ENCODE measurements around the gene MGARP. TPM values are rescaled to one million over a fixed set of nuclear protein-coding genes. Genes with fewer than 3 reads are reported as not detected.
"Not testable (repeated sequence)": the region's sequence is repeated elsewhere in the genome, so short reads cannot be mapped to it uniquely, and the experiment has no call there.

The MGARP gene
- not detected for total RNA-seq

DNA sequence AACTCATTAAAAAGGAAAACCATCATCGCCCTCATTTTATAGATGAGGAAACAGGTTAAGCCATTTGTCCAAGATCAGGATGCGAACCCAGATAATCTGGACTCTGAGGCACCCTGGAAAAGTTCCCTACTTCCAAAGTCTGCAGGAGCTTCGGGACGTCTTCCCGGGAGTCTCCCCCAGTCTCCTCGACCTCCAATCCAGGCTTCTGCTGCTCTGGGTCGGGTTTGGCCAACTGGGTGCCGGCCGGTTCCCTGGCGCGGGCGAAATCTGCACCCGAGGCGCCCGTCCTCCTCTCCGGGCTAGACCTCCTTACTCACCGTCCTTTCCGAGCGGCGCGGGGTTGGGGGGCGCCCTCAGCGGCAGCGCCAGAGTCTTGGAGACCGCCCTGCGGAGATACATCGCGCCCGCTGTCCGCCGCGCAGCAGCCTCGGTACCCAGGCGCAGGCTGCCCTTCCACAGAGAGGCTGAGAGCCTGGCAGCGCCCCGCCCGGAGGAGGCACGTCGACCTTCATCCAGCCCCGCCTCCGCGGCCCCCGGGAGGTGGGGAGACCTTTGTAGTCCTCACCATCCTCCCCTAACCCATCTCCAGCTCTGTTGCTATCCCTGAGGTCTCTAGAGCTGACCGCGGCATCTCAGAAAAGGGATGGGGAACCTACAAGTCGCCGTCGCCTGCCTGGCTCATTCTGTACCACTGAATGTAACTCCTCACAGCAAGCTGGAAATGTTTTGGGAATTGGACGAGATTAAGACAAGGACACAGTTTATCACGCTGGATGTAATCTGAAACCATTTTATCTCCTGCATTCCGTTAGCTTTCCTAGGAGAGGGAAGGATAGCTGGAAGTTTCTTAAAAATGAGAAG, at the start of gene MGARP:
Gene MGARP, minus strand, starts transcription at position 466 of the 861 bp plus-strand sequence. Its CDS starts 67 bp downstream, at position 399.
- Mint-ChIP-seq H3K27ac (no peak within 1 kb of the TSS), H3K4me1 (peaks cover 17% of the 10 kb centered on the region), H3K36me3 (ENCODE audit: low read depth) (peaks cover 9% of the 10 kb centered on the region), H3K4me3 (peak within 1 kb of the TSS; percentile 59), H3K27me3 (peaks cover 47% of the 10 kb centered on the region), H3K9me3 (peaks cover 5% of the 10 kb centered on the region)
- no peak for DNase-seq
- ChIA-PET CTCF (interaction anchor here (1.4 to 2.9 kb wide), 3 partner anchors 16 to 249 kb away, joined by 3 to 15 read pairs (median 4); no protein-coding TSS in a partner anchor), POLR2A (interaction anchor here (0.9 kb wide), 1 partner anchor 103 kb away, joined by 3 read pairs; no protein-coding TSS in a partner anchor)

GRCh38 chr4:139329665-139330200, 49.7 kb upstream of the MGARP start:
- H3K9me3 Mint-ChIP-seq: no peaks in the 10 kb centered on the region
- CTCF ChIA-PET: interaction anchor here (0.8 to 1.7 kb wide), 5 partner anchors 12 to 299 kb away, joined by 3 to 9 read pairs (median 5); no protein-coding TSS in a partner anchor
- DNase-seq: no peak
- no peaks in the 10 kb centered on the region for H3K27me3 Mint-ChIP-seq
- POLR2A ChIA-PET: interaction anchor here (0.8 to 1.0 kb wide), 2 partner anchors 27 to 34 kb away, joined by 3 to 4 read pairs; partner anchors contain the start of gene NDUFC1
- peaks cover 32% of the 10 kb centered on the region for H3K36me3 Mint-ChIP-seq (ENCODE audit: low read depth)
- H3K4me1 Mint-ChIP-seq: peaks cover 23% of the 10 kb centered on the region
- no peak overlapping the region for H3K4me3 Mint-ChIP-seq
- H3K27ac Mint-ChIP-seq: no peak overlapping the region

- H3K27ac Mint-ChIP-seq: no peak overlapping the region
- H3K36me3 Mint-ChIP-seq (ENCODE audit: low read depth): peaks cover 39% of the 10 kb centered on the region
- POLR2A ChIA-PET: no interaction called here
- CTCF ChIA-PET: interaction anchor here (1.3 kb wide), 1 partner anchor 22 kb away, joined by 4 read pairs; the partner anchor contains the start of gene NDUFC1
- no peak overlapping the region for H3K4me3 Mint-ChIP-seq
- DNase-seq: no peak
- no peaks in the 10 kb centered on the region for H3K9me3 Mint-ChIP-seq
- no peaks in the 10 kb centered on the region for H3K27me3 Mint-ChIP-seq
- H3K4me1 Mint-ChIP-seq: peaks cover 23% of the 10 kb centered on the region
These were observed 44.6 kb upstream of the MGARP start for GRCh38 chr4:139324620-139325019.

GRCh38 chr4:139322541-139322940, 42.5 kb upstream of the MGARP start:
- ChIA-PET POLR2A (interaction anchor here (0.6 kb wide), 1 partner anchor 96 kb away, joined by 3 read pairs; no protein-coding TSS in a partner anchor), CTCF (interaction anchor here (1.6 kb wide), 1 partner anchor 27 kb away, joined by 5 read pairs; no protein-coding TSS in a partner anchor)
- not testable (repeated sequence) for H3K27ac Mint-ChIP-seq, H3K9me3 Mint-ChIP-seq, DNase-seq, H3K4me3 Mint-ChIP-seq, H3K27me3 Mint-ChIP-seq
- H3K36me3 Mint-ChIP-seq (ENCODE audit: low read depth): peaks cover 37% of the 10 kb centered on the region
- peaks cover 26% of the 10 kb centered on the region for H3K4me1 Mint-ChIP-seq

DNA sequence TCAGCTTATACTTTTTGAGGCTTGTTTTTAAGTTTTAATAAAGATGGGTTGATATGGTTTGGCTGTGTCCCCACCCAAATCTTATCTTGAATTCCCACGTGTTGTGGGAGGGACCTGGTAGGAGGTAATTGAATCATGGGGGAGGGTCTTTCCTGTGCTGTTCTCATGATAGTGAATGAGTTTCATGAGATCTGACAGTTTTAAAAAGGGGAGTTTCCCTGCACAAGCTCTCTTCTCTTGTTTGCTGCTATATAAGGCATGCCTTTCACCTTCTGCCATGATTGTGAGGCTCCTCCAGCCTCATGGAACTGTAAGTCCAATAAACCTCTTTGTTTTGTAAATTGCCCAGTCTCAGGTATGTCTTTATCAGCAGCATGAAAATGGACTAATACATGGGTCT, 42.0 kb upstream of the MGARP start:
- H3K9me3 Mint-ChIP-seq, H3K4me3 Mint-ChIP-seq, H3K27ac Mint-ChIP-seq, DNase-seq, POLR2A ChIA-PET, H3K27me3 Mint-ChIP-seq: not testable (repeated sequence)
- Mint-ChIP-seq H3K4me1 (peaks cover 28% of the 10 kb centered on the region), H3K36me3 (ENCODE audit: low read depth) (peaks cover 38% of the 10 kb centered on the region)
- CTCF ChIA-PET: interaction anchor here (1.6 kb wide), 1 partner anchor 26 kb away, joined by 5 read pairs; no protein-coding TSS in a partner anchor

GRCh38 chr4:139319571-139319970, 39.5 kb upstream of the MGARP start:
- H3K9me3 Mint-ChIP-seq: peaks cover 4% of the 10 kb centered on the region

DNA sequence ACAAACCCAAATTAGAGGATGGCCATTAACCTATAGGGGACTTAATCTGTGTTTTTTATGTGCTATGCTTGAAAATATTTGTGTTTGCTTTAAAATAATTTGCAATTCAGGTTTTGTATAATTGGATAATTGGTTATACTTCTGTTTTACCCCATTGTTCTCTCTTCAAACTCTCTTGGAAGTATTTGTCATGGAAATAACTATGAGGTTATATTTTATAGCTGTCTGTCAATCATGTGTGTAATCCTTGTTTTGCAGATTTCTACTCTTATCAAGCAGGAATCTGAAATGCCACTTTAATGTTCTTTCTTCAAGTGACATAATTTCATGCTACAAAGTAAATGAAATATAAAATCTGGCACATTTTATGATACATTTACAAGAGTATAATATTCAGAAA, 37.6 kb upstream of the MGARP start:
- ChIA-PET CTCF (interaction anchor here (0.9 kb wide), 1 partner anchor 16 kb away, joined by 3 read pairs; the partner anchor contains the start of gene NAA15), POLR2A (no interaction called here)
- Mint-ChIP-seq H3K27ac (no peak overlapping the region), H3K9me3 (peaks cover 4% of the 10 kb centered on the region), H3K36me3 (ENCODE audit: low read depth) (peaks cover 42% of the 10 kb centered on the region), H3K27me3 (no peaks in the 10 kb centered on the region), H3K4me1 (peaks cover 63% of the 10 kb centered on the region), H3K4me3 (no peak overlapping the region)
- DNase-seq: no peak

More at GRCh38 chr4:139319571-139319970, 39.5 kb upstream of the MGARP start:
- Mint-ChIP-seq H3K4me1 (peaks cover 51% of the 10 kb centered on the region), H3K4me3 (no peak overlapping the region), H3K27ac (no peak overlapping the region), H3K36me3 (ENCODE audit: low read depth) (peaks cover 46% of the 10 kb centered on the region), H3K27me3 (no peaks in the 10 kb centered on the region)
- no peak for DNase-seq
- CTCF ChIA-PET: interaction anchor here (0.6 to 1.8 kb wide), 2 partner anchors 24 to 148 kb away, joined by 5 to 6 read pairs; no protein-coding TSS in a partner anchor
- POLR2A ChIA-PET: interaction anchor here (1.3 kb wide), 1 partner anchor 8 kb away, joined by 3 read pairs; no protein-coding TSS in a partner anchor

DNA sequence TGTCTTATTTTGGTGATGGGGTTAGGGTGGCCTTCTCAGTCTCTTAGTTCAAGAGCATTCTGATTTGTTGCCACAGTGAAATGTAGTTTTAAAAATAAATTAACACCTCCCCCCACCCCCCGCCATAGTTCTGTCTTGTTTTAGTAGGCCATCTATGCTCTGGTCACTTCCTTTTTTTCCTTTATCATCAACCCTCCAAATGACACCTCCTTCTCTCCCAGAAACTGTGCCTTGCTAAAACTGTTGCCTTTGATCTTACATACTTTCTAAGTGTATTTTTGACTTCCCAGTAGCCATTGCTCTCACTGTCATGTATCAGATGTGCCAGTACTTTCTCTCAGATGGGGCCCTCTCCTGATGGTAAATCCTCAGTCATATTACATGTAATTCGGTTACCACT, 36.7 kb upstream of the MGARP start:
- Mint-ChIP-seq H3K4me3 (no peak overlapping the region), H3K27ac (no peak overlapping the region), H3K4me1 (peaks cover 64% of the 10 kb centered on the region), H3K27me3 (no peaks in the 10 kb centered on the region), H3K36me3 (ENCODE audit: low read depth) (peaks cover 34% of the 10 kb centered on the region), H3K9me3 (peaks cover 4% of the 10 kb centered on the region)
- no peak for DNase-seq
- POLR2A ChIA-PET: interaction anchor here (1.5 kb wide), 1 partner anchor 14 kb away, joined by 3 read pairs; no protein-coding TSS in a partner anchor
- CTCF ChIA-PET: interaction anchor here (0.9 kb wide), 1 partner anchor 15 kb away, joined by 3 read pairs; the partner anchor contains the start of gene NAA15

DNA sequence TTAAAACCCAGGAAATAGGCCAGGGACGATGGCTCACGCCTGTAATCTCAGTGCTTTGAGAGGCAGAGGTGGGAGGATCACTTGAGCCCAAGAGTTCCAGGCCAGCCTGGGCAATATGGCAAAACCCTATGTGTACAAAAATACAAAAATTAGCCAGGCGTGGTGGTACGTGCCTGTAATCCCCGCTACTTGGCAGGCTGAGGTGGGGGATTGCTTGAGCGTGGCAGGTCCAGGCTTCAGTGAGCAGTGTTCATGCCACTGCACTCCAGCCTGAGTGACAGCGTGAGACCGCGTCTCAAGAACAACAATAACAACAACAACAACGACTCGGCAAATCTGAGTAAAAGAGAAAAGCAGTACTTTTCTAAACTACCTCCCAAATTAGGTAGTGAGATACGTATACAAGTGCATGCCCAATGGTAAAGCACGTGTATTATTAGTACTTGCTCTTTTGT, 35.2 kb upstream of the MGARP start:
- DNase-seq: no peak
- H3K9me3 Mint-ChIP-seq: peaks cover 4% of the 10 kb centered on the region

GRCh38 chr4:139314047-139314800, 34.2 kb upstream of the MGARP start:
- no peak for DNase-seq
- Mint-ChIP-seq H3K27me3 (no peaks in the 10 kb centered on the region), H3K4me3 (no peak overlapping the region), H3K36me3 (ENCODE audit: low read depth) (peaks cover 28% of the 10 kb centered on the region), H3K9me3 (peaks cover 4% of the 10 kb centered on the region), H3K4me1 (peaks cover 63% of the 10 kb centered on the region), H3K27ac (peak overlapping the region; percentile 61)
- POLR2A ChIA-PET: interaction anchor here (1.1 to 2.3 kb wide), 2 partner anchors 12 to 18 kb away, joined by 3 to 13 read pairs; partner anchors contain the start of genes NAA15 and NDUFC1
- CTCF ChIA-PET: interaction anchor here (1.1 to 1.8 kb wide), 2 partner anchors 13 to 18 kb away, joined by 4 to 8 read pairs; partner anchors contain the start of gene NAA15

More for the DNA sequence above, 35.2 kb upstream of the MGARP start:
- Mint-ChIP-seq H3K36me3 (ENCODE audit: low read depth) (peaks cover 34% of the 10 kb centered on the region), H3K27me3 (no peaks in the 10 kb centered on the region), H3K27ac (peak overlapping the region; percentile 61), H3K4me1 (peaks cover 70% of the 10 kb centered on the region), H3K4me3 (no peak overlapping the region)
- POLR2A ChIA-PET: interaction anchor here (1.1 to 2.3 kb wide), 4 partner anchors 13 to 138 kb away, joined by 3 to 13 read pairs (median 3); partner anchors contain the start of genes ELF2, NAA15 and NDUFC1
- CTCF ChIA-PET: interaction anchor here (1.8 kb wide), 1 partner anchor 19 kb away, joined by 8 read pairs; no protein-coding TSS in a partner anchor

DNA sequence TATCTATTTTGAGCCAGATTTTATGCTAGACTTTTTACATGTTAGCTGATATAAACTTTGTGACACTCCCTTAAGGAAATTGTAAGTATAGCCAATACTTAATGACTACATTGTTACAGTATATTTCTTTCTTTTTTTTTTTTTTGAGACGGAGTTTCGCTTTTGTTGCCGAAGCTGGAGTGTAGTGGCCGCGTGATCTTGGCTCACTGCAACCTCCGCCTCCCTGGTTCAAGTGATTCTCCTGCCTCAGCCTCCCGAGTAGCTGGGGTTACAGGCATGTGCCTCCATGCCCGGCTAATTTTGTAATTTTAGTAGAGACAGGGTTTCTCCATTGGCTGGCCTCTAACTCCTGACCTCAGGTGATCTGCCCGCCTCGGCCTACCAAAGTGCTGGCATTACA, 33.4 kb upstream of the MGARP start:
- H3K9me3 Mint-ChIP-seq, DNase-seq, H3K27me3 Mint-ChIP-seq: not testable (repeated sequence)
- POLR2A ChIA-PET: interaction anchor here (2.6 kb wide), 1 partner anchor 12 kb away, joined by 25 read pairs; the partner anchor contains the start of genes NAA15 and NDUFC1
- Mint-ChIP-seq H3K4me1 (peaks cover 63% of the 10 kb centered on the region), H3K36me3 (ENCODE audit: low read depth) (peaks cover 28% of the 10 kb centered on the region), H3K27ac (peak overlapping the region; percentile 61), H3K4me3 (peak overlapping the region; percentile 39)
- CTCF ChIA-PET: interaction anchor here (1.1 to 2.6 kb wide), 3 partner anchors 13 to 283 kb away, joined by 3 to 12 read pairs (median 4); partner anchors contain the start of gene NAA15
